Tibial nerve (tissue), 4 donors: ENCODE data around the gene MAML2.

Experiments
- EP300 ChIP-seq, 2 donors: sonication (generic); formaldehyde crosslinking; IDR thresholded peaks; one replicate each; pipeline ENCODE4 v1.6.1; 2017; ENCODE audit warnings: antibody characterized with exemption in 2 of 2, mild to moderate bottlenecking in 1 of 2
- POLR2A ChIP-seq, 2 donors: fragments of 450-650 bp; IDR thresholded peaks; one replicate each; pipeline ENCODE4 v1.6.1; 2017; ENCODE audit warnings: antibody characterized with exemption in 2 of 2, mild to moderate bottlenecking in 2 of 2, moderate library complexity in 2 of 2
- TF ChIP-seq, protein P1 (sequence below), 5 experiments: fragments of 200-600 bp in 3 of 5; fragments of 450-650 bp in 2 of 5; sonication (generic) in 3 of 5; IDR thresholded peaks; one replicate each; pipeline ENCODE4 v1.5.1; 2016 to 2019; ENCODE audit warnings: antibody characterized with exemption in 5 of 5, mild to moderate bottlenecking in 3 of 5, moderate library complexity in 2 of 5

DNA sequence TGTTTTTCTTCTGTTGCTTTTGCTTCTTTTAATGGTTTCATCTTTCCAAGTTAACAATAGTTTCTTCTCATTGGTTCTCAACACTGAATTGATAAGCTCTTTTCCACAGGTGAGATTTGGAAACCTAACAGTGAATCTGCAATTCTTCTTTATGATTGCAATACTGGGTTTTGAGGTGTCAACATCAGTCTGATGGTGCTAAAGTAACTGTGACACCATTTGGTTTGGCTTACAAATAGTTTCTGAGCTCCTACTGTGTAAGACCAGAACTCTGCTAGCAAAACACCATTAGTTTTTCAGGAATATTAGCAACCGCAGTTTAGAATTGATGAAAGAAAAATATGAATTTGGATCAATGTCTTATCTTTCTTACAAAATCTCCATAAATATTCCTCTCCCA is 58.6 kb downstream of the MAML2 start:
- TF ChIP-seq, protein P1, sequence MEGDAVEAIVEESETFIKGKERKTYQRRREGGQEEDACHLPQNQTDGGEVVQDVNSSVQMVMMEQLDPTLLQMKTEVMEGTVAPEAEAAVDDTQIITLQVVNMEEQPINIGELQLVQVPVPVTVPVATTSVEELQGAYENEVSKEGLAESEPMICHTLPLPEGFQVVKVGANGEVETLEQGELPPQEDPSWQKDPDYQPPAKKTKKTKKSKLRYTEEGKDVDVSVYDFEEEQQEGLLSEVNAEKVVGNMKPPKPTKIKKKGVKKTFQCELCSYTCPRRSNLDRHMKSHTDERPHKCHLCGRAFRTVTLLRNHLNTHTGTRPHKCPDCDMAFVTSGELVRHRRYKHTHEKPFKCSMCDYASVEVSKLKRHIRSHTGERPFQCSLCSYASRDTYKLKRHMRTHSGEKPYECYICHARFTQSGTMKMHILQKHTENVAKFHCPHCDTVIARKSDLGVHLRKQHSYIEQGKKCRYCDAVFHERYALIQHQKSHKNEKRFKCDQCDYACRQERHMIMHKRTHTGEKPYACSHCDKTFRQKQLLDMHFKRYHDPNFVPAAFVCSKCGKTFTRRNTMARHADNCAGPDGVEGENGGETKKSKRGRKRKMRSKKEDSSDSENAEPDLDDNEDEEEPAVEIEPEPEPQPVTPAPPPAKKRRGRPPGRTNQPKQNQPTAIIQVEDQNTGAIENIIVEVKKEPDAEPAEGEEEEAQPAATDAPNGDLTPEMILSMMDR (IDR thresholded peaks at IDR 0.05), result no peak
- TF ChIP-seq POLR2A (IDR thresholded peaks at IDR 0.05), result no peak
- TF ChIP-seq EP300 (IDR thresholded peaks at IDR 0.05), result no peak
